Coronary artery (tissue), 2 donors: ENCODE results near the gene C18orf32.
A peak's percentile ranks its signal among the peaks of the same experiment; 100 is the strongest.

ENCODE experiments used
- DNase-seq: peaks from one replicate; pipeline ENCODE4 v3.0.0-alpha.2; 2017; ENCODE audit warnings: low spot score
- H3K27ac ChIP-seq, 2 donors: fragments of 200-600 bp; sonication (generic); one replicate each; pipeline ENCODE4 v1.5.1; 2016 to 2019
- H3K4me3 ChIP-seq: fragments of 200-600 bp; sonication (generic); 2 replicates; pipeline ENCODE4 v1.5.1; 2016; ENCODE audit warnings: mild to moderate bottlenecking, moderate library complexity
- CTCF ChIP-seq: fragments of 200-600 bp; sonication (generic); IDR thresholded peaks from one replicate; pipeline ENCODE4 v1.5.1; 2019; ENCODE audit warnings: antibody characterized with exemption

The C18orf32 gene

GRCh38 chr18:49467019-49467563, 19.9 kb downstream of the C18orf32 start:
- no peak for TF ChIP-seq CTCF
- DNase-seq, result no peak
- no peak overlapping the region for H3K4me3 ChIP-seq
- no peak overlapping the region for H3K27ac ChIP-seq

GRCh38 chr18:49464718-49465598, 22.1 kb downstream of the C18orf32 start:
- DNase-seq, result no peak
- no peak overlapping the region for H3K4me3 ChIP-seq
- H3K27ac ChIP-seq, result no peak overlapping the region
- no peak for TF ChIP-seq CTCF

- no peak for DNase-seq
- TF ChIP-seq CTCF, result no peak
These were observed 25.4 kb downstream of the C18orf32 start for GRCh38 chr18:49461602-49461977.

GRCh38 chr18:49460976-49461601, 25.9 kb downstream of the C18orf32 start:
- no peak for TF ChIP-seq CTCF
- Histone ChIP-seq H3K4me3 (peak overlapping the region; percentile 85), H3K27ac (peak overlapping the region; percentile 93 to 94)
- no peak for DNase-seq

More at GRCh38 chr18:49461602-49461977, 25.4 kb downstream of the C18orf32 start:
- H3K4me3 ChIP-seq, result no peak overlapping the region
- no peak overlapping the region for H3K27ac ChIP-seq

- no peak for DNase-seq
- peak overlapping the region; percentile 85 for H3K4me3 ChIP-seq
- peak overlapping the region; percentile 93 to 94 for H3K27ac ChIP-seq
- TF ChIP-seq CTCF, result no peak
These were observed 27.4 kb downstream of the C18orf32 start for GRCh38 chr18:49459404-49460171.

- Histone ChIP-seq H3K27ac (no peak overlapping the region), H3K4me3 (no peak overlapping the region)
- no peak for TF ChIP-seq CTCF
- DNase-seq, result no peak
These were observed 29.4 kb downstream of the C18orf32 start for GRCh38 chr18:49457616-49458015.
